ENCODE data around the gene CDH22.

CDH22 gene, protein sequence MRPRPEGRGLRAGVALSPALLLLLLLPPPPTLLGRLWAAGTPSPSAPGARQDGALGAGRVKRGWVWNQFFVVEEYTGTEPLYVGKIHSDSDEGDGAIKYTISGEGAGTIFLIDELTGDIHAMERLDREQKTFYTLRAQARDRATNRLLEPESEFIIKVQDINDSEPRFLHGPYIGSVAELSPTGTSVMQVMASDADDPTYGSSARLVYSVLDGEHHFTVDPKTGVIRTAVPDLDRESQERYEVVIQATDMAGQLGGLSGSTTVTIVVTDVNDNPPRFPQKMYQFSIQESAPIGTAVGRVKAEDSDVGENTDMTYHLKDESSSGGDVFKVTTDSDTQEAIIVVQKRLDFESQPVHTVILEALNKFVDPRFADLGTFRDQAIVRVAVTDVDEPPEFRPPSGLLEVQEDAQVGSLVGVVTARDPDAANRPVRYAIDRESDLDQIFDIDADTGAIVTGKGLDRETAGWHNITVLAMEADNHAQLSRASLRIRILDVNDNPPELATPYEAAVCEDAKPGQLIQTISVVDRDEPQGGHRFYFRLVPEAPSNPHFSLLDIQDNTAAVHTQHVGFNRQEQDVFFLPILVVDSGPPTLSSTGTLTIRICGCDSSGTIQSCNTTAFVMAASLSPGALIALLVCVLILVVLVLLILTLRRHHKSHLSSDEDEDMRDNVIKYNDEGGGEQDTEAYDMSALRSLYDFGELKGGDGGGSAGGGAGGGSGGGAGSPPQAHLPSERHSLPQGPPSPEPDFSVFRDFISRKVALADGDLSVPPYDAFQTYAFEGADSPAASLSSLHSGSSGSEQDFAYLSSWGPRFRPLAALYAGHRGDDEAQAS

DNA sequence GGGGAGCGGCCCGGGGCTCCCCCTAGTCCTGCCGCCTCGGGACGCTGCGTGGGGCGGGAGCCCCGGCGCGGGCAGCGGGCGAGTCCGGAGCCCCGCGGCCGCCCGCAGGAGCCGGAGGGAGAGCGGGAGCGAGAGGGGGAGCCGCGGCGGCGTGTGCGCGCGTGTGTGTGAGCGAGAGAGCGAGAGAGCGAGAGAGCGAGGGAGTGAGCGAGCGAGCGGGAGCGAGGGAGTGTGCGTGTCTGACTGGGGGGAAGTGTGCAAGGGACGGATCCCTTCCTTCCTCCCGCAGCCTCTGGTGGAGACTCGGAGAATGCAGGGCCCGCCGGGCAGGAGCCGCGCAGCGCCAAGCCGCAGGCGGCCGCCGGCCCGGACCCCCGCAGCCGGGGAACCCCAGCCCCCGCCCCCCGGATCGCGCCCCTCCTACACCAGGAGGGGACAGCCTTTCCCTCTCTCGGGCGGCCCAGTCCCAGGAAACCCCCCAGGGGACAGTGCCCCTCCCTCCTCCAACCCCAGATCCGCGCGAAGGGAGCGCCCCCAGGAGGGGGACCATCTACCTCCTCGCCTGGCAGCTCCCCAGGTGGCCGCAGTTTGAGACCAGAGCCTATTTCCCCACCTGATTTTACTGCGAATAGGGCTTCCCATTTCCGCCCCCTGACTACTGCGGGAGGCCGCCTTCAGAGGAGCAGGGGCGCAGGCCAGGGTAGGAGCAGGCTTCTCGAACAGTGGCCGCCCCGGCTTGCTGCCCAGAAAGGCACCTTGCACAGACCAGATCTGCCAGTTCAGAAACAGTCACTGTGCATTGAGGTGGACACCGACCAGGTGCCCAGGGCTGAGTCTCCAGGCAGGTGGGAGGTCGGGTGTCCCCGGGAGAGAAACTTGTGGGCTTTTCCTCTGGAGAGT lies at the start of gene CDH22:
CDH22 (minus strand) TSS at position 241 of the 900 bp plus-strand sequence. CDS start 57,204 bp downstream, outside the sequence.
- no peak for DNase-seq (ENCODE audit: low read depth)

DNA sequence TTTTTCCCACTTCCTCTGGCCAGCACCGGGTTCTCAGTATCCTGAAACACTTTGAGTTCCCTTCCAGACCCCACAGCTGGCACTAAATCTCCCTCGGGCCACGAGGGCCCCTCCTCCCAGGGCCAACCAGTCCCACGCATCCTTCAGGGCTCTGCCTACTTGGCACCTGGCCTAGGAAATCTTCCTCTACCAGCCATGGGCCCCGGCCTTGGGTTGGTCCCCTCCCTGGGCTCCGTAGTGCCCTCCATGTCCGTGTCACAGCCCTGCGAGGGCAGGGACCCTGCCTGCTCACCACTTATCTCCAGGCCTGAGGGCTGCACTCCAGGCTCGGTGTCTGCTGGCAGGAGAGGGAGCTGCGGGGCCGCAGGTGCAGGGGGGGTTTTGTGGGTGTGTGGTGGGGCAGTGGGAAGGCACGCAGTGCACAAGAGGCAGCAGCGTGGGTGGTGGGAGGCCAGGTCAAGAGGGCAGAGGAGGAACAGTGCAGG lies 48.8 kb upstream of the CDH22 start:
- no peak for DNase-seq (ENCODE audit: low read depth)

DNA sequence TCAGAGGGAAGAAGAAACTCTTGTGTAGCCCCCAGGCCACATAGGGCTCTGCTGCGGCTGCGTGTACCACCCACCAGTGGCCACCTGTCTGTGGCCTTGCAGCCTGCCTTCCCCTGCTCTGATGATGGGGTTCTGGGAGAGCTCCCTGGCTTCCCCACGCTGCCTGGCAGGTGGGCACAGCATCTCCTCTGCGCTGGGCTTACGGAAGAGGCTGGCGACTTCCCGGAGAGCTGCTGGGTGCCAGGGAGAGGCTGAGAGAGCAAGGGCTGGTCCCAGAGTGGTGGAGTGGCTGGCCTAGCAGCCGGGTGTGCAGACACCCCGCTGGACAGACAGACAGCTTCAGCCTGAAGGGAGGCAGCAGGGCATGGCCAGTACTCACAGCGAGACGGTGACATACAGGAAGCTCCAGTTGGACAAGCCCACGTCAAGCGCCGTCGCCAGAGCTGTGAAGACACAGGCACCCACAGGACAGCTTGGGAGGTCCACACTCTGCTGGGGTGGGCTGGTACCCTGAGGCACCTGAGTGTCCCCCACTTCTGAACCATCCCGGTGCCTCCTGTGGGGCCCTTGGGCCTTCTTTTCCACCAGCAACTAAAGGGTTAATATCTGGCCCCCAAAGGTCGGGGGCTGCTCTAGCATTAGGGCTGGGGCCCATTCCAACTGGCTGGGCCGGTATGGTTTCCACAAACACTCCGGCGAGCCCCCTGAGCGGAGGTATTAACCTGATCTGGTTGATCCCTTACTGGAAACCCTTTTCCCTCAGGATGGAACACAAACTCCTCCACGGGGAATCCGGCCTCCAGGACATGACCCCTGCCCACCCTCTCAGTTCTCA lies 48.1 kb upstream of the CDH22 start:
- no peak for DNase-seq (ENCODE audit: low read depth)

DNA sequence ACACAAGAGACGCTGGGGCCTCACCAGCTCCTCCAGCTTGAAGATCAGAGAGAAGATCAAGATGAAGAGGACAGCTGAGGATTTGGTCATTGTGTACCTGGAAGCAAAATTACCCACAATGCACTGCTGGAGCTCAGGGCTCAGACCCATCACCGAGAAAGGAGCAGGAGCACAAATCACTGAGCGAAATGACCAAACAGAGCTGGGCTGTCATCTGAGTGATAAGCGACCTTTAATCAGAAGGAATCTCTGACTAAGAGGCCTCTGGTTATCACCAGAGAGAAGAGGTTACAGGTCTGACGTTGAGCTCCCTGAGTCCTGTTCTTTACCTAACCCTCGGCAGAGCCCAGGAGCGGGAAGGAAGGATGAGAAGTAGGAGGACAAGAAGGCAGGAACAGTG lies 47.5 kb upstream of the CDH22 start:
- no peak for DNase-seq (ENCODE audit: low read depth)

DNA sequence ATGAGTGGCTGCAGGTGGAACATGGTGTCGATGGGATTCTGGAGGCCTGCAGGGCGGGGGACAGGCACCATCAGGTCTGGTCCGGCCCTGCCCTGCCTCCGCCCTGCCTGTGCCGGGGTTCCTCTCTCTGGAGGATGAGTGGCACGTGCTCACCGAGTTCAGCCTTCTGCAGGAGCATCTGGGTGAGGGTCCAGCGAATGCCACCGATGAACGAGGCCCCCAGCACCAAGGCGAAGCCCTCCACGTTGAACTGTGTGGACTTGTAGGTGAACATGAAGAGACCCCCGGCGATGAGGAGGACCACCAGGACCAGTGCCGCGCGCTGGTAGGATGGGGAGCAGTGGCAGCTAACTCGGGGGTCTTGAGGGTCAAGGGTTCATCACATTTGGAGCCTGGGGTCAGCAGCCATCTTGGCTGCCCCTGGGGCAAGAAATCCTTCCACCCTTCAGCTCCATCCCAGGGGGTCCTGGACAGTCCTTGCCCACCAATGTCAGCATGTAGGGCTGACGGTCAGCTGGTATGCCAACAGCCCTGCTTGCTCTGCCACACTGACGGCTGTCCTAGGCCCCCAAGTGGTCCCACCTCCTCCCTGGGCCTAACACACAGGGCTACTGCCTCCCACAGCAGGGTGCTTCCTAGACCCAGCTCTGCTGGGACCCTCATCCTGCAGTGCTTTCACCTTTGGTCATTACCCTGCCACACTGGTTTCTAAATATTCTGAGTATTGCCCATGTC lies 46.8 kb upstream of the CDH22 start:
- DNase-seq (ENCODE audit: low read depth), result no peak

DNA sequence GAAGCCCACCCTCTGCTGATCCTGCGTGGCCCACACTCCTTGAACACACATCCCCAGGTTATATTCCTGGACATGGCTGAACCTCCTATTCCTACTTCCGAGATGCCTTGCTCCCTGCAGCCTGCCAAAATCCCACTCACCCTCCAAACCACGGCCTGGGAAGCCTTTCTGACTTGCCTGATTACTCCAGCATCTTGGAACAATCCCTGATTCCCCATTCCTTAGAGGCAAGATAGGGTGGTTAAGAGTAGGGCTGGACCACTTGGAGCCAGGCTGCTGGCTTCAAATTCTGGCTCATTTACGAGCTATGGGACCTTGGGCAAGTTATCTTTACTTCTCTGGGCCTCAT lies 45.9 kb upstream of the CDH22 start:
- no peak for DNase-seq (ENCODE audit: low read depth)

DNA sequence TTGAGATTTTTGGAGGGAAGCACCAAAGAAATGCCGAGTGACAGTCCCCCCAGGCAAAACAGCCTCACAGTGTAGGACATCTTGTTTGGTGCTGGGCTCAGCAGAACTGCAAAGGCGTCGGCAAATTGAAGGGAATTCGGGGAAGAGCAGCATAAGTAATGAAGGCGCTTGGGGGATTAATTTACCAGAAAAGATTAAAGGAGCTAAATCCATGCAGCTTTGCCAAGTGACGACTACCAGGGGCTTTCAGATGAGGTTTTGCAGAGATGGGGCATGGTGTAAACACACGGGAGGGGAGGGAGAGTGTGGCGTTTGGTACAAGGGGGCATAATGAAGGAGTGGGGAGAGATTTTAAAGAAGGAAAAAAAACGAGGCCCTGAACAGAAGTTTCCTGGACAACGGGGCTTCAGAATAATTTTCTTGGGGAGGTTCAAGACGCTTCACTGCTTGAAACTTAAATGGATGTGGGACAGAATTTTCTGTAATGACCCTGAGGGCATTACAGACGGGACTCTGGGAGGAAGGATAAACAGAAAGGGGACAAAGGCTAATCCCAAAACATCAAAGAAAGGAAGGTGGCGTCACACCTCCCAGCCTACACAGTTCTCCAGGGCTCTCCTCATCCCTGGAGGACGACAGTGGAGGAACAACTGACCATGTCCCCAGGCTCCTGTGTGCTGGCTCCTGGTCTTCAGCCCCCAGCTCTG lies 45.4 kb upstream of the CDH22 start:
- DNase-seq (ENCODE audit: low read depth), result no peak

DNA sequence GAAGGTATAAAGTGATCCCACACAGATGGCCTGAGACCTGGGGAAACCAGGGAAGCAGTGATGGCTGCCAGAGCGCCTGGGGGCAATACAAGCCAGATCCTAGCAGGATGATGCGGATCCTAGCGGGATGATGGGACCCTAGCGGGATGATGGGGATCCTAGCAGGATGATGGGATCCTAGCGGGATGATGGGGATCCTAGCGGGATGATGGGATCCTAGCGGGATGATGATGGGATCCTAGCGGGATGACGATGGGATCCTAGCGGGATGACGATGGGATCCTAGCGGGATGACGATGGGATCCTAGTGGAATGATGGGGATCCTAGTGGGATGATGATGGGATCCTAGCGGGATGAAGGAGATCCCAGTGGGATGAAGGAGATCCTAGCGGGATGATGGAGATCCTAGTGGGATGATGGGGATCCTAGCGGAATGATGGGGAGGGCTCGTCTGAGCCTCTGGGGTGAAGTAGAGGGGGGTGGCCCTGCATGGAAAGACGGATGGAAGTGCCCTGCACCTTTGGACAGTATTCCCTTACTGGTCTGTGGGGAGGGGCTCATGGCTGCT lies 44.2 kb upstream of the CDH22 start:
- no peak for DNase-seq (ENCODE audit: low read depth)

DNA sequence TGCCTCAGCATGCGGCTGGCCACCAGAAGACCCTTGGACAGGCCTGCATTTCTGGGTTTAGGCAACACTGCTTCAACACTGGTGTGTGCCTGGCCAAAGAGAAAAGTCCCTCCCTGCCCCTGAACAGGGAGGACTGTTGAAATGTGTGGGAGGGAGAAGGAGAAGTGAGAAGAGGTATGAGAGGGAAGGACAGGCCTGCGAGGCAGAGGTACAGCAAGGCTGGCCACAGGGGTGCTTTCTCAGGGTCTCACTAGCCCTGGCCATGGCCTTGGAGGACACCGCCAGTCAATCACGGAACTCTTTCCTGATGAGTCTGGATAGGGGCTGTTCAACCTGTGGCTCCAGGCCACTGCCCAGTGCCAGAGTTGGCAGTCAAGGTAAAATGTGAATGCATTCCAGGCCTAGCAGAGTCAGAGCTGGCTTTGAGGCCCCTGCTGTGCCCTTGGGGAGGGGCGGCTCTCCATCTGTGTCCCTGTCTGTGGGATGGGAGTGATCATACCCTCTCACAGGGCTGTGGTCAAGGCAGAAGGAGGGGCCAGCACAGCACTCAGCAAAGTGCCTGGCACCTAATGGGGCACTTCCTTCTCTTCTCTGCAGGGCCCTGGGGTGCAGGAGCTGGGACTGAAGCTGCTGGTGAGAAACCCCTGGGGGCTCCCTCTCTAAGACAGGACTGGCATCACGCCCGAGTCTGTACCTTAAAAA lies 43.2 kb upstream of the CDH22 start:
- DNase-seq (ENCODE audit: low read depth), result no peak

DNA sequence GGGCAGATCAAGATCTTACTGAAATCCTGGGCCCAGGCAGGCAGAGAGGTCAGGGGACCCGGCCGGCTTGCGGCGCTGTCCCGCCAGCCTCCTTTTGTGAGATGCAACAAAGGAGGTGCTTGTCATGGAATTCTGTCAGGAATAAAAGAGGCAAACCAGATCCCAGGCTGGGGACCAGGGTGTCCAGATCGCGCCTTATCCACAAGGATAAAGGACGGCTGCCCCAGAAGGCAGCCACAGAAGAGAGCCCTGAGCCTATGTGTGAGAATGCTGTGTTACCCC lies 42.6 kb upstream of the CDH22 start:
- DNase-seq (ENCODE audit: low read depth), result no peak

DNA sequence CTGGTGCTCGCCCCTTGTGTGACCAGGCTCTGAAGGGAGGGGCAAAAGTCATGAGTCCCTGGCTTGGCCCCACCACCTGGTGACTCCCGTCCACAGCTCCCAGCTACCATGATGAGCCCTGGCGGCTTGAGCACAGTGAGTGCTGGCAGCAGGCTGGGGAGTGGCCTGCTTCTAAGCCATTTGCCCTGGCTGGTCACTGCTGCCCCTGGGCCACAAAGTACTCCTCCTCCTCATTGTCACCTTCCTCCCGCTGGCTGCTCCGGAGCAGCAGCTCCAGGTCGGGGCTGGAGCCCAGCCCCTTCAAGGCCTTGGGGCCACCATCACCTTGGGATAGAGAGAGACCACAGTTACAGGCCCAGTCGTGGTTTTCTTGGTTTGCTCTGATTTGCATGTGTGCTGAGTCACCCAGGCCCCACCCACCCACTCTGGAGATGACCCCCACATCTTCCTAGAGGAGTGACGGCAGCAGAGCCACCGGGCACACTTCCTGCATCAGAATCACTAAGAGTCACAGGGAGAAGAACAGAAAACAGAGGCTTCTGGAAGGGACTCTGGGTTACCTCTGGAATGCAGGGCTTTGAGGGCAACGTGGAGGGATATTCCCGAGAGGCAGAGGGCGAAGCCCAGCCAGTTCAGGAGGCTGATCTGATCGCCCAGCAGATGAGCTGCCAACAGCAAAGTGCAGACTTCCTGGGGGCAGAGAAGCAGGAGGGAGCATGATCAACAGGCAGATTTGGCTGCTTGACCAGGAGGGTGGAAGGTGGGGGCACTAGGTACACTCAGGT lies 42.1 kb upstream of the CDH22 start:
- no peak for DNase-seq (ENCODE audit: low read depth)

DNA sequence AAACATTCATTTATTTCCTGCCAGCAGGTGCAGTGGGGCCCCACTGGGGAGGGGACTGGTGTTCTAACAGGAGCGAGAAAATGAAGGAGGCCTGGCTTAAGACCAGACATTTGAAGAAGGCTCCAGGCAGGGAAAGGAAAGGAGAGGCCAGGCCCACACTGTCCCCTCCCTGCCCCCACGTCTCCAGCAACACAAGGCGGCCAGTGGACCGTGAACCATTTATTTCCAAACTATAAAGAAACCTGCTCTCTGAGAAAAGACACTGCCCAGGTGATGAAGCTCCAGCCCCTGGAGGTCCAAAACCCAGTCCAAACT lies 41.4 kb upstream of the CDH22 start:
- DNase-seq (ENCODE audit: low read depth), result no peak

DNA sequence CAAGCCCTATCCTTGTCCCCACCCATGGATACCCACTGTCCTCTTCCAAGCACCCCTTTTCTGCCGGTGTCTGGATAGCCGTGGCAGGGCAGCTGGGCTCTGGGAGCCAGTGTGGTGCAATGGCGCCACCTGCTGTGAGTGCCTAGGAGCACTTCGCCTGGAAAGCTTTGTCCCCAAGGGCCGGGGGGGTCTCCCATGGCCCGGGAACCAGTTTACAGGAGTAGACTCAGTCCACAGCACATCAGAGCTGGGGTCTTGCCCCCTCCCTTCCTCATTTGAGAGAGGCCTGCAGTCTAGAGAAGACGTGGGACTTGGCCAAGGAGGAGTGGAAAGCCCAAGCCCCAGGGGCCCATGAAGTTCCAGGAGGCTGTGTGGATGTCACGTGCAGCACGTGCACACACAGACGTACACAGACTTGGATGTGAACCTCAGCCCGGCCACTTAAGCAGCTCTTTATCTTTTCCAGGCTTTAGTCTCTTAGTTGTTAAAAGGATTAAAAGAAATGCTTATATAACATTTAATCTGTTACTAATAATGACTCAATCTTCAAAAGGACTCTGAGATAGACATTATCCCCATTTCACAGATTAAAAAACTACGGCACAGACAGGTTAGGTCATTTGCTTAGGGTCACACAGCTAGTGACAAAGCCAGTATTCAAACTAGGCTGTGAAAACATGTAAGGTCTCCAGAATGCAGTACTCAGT lies 40.9 kb upstream of the CDH22 start:
- no peak for DNase-seq (ENCODE audit: low read depth)

DNA sequence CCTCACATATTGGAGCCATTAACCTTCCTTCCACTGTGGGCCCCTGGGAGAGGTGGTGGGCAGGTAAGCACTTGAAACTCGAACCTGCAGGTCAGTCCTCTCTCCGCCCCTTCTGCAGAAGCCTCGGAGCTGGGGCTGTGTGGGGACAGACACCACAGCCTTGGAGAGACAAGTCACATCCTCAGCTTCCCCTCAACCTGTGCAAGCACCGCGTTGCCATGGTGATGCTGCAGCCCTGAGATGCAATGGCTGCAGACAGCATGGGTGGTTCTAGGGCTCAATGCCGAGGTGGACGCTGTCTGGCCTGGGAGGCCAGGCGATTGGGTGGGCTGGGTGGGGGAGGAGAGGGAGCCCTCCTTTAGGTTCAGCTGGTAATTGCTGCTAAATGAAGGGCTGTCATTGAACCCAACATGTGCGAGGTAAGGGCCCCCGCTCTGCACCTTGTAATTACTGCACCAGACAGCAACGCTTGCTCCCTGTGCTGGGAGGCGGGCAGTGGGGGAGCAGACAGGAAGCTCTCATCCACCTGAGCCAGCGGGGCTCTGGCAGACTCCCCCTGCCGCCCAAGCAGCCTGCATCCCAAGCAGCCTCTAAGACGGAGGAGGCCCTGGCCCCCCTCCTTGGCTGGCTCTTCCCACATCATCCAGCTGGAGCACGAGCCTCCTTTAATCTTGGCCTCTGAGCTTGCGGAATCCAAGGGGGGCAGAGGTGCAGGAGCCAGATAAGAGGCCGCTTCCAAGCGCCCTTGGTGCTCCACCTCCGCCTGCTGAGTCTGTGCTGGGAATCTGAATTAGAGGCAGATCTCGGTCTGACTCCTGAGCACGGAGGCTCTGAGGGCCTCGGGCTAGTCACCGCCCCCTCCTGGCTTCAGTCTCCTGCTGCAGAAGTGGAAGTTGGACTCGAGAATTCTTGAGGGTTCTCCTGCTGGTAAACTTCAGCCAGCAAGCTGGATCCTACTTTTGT lies 39.8 kb upstream of the CDH22 start:
- DNase-seq (ENCODE audit: low read depth), result no peak

DNA sequence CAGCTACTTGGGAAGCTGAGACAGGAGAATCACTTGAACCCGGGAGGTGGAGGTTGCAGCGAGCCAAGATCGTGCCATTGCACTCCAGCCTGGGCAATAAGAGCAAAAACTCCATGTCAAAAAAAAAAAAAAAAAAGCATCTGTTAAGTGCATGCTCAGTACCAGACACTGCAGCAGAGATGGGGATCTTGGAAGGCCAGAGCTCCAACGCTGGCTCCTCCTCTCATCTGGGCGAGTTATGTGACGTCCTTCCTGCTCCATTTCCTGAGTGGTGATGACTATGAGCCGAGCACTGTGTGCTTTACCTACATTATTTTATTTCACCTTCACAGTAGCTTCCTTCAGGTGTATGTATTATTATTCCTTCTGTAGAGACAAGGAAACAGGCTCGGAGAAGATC lies 38.5 kb upstream of the CDH22 start:
- DNase-seq (ENCODE audit: low read depth), result no peak

DNA sequence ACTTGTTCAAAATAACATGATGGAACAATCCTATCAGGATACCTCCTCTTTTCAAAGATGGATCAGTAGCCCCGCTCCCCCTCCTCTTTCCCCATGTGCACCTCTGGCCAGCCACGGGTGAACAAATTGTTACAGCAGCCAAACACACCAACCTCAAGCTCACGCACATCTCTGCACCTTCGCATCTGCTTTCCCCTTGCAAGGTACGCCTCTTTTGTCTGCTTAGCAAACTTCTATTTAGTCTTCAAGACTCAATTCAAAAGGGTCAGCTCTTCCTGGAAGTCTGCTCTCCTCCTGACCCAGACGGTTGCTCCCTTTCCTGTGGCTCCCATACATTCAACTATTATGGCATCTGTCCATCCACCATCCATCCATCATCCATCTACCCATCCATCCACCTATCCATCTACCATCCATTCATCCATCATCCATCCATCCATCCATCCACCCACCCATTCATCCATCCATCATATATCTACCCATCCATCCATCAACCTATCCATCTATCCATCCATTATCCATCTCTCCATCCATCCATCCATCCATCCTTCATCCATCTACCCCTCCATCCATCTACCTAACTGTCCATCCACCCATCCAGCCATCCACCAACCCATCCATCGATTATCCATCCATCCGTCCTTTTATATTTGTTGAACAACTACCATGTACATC lies 36.3 kb upstream of the CDH22 start:
- DNase-seq (ENCODE audit: low read depth), result no peak

Data from GM04503 (cell line).